Measurements from ENCODE around the gene HOMEZ. TPM values are rescaled to one million over a fixed set of nuclear protein-coding genes. Genes with fewer than 3 reads are reported as not detected.

Gene HOMEZ
- total RNA-seq, 1 experiment from 2014 or later, result 6.2 TPM

DNA sequence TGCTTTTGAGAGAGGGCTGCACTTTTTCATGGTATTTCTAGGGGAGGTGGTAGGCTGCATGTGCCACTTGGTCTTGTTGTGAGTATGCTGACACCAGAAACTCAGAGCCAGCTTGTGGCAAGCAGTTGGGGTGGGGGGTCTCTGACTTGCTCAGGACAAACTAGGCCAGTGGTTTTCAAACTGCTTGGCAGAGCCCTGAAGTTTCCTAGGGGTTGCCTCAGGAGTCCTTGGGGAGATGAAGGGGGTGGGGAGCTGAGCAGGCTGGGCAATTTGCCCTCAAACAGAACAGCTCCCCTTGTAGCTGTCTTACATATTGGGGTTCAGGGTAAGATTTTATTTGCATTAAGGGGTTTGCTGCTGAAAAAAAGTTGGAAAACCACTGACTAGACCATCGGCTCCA lies 24.6 kb upstream of the HOMEZ start:
- no peak overlapping the region for H3K56ac ChIP-seq (ENCODE audit: insufficient read length, low read depth, low read length)
- Mint-ChIP-seq H3K27ac (no peak overlapping the region), H3K4me1 (peaks cover 17 to 18% of the 10 kb centered on the region in 2 experiments), H3K9me3 (no peaks in the 10 kb centered on the region), H3K36me3 (ENCODE audit: insufficient read depth in 1 of 3, low read depth in 3 of 3) (peaks cover 25 to 26% (median 25%) of the 10 kb centered on the region in 3 experiments), H3K4me3 (no peak overlapping the region), H3K27me3 (ENCODE audit: low read depth) (no peaks in the 10 kb centered on the region)
- H3K27ac ChIP-seq (ENCODE audit: insufficient read length, low read depth, low read length), result no peak overlapping the region
- no peak overlapping the region for H3K23ac ChIP-seq (ENCODE audit: insufficient read length, low read depth, low read length)
- H2BK120ac ChIP-seq (ENCODE audit: low read depth, low read length, poor library complexity, severe bottlenecking), result no peak overlapping the region
- peaks cover 6% of the 10 kb centered on the region for H3K79me1 ChIP-seq (ENCODE audit: insufficient read depth, low read depth, low read length, poor library complexity, severe bottlenecking)
- no peak overlapping the region for H3K4ac ChIP-seq (ENCODE audit: low read depth, low read length)
- H2BK20ac ChIP-seq (ENCODE audit: low read depth, low read length, poor library complexity, severe bottlenecking), result no peak overlapping the region
- H3K4me1 ChIP-seq (ENCODE audit: insufficient read depth, low read length), result no peaks in the 10 kb centered on the region; the same call in 1 of the 2 replicates
- TF ChIP-seq, protein P1, sequence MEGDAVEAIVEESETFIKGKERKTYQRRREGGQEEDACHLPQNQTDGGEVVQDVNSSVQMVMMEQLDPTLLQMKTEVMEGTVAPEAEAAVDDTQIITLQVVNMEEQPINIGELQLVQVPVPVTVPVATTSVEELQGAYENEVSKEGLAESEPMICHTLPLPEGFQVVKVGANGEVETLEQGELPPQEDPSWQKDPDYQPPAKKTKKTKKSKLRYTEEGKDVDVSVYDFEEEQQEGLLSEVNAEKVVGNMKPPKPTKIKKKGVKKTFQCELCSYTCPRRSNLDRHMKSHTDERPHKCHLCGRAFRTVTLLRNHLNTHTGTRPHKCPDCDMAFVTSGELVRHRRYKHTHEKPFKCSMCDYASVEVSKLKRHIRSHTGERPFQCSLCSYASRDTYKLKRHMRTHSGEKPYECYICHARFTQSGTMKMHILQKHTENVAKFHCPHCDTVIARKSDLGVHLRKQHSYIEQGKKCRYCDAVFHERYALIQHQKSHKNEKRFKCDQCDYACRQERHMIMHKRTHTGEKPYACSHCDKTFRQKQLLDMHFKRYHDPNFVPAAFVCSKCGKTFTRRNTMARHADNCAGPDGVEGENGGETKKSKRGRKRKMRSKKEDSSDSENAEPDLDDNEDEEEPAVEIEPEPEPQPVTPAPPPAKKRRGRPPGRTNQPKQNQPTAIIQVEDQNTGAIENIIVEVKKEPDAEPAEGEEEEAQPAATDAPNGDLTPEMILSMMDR (conservative IDR thresholded peaks at IDR 0.05), result no peak
- no peak overlapping the region for H3K4me2 ChIP-seq (ENCODE audit: insufficient read depth, insufficient read length, low read length)
- no peak overlapping the region for H3K9ac ChIP-seq (ENCODE audit: extremely low read depth, insufficient read length, low read length)
- H2AFZ ChIP-seq (ENCODE audit: low read length), result no peak overlapping the region
- H2BK5ac ChIP-seq (ENCODE audit: insufficient read length, low read length), result no peak overlapping the region
- H4K8ac ChIP-seq (replicated peaks; ENCODE audit: insufficient read length, low read depth, low read length), result no peak overlapping the region
- H3K9me3 ChIP-seq (ENCODE audit: control insufficient read depth, low read depth, low read length), result no peaks in the 10 kb centered on the region
- no peak overlapping the region for H4K91ac ChIP-seq (ENCODE audit: insufficient read length, low read depth, low read length)
- no peak for DNase-seq
- no peak overlapping the region for H3K18ac ChIP-seq (ENCODE audit: insufficient read length, low read depth, low read length)
- no CpG with 5 or more reads among the region's 1 CpG for WGBS (ENCODE audit: extremely low coverage, insufficient read length, low lambda C conversion rate)
- no peak overlapping the region for H3K14ac ChIP-seq (ENCODE audit: insufficient read depth, low read length)
- no peaks in the 10 kb centered on the region for H4K20me1 ChIP-seq (ENCODE audit: control insufficient read depth, insufficient read depth, insufficient read length)
- H3T11ph ChIP-seq (ENCODE audit: low read length), result no peak overlapping the region
- H2BK15ac ChIP-seq (ENCODE audit: low read depth, low read length), result no peak overlapping the region
- H3K23me2 ChIP-seq (ENCODE audit: insufficient read length, low read depth, low read length, poor library complexity, severe bottlenecking), result peaks cover 8% of the 10 kb centered on the region
- no peak overlapping the region for H2BK12ac ChIP-seq (ENCODE audit: insufficient read length, low read depth, low read length)
- no peaks in the 10 kb centered on the region for H3K27me3 ChIP-seq (ENCODE audit: insufficient read depth, low read length)
- H4K5ac ChIP-seq (ENCODE audit: insufficient read length, low read depth, low read length), result no peak overlapping the region
- H2AK5ac ChIP-seq (ENCODE audit: insufficient read length, low read length), result no peak overlapping the region
- no peaks in the 10 kb centered on the region for H3K79me2 ChIP-seq (ENCODE audit: insufficient read depth, low read length)
